ENCODE measurements around the gene CDK5RAP3. TPM values are rescaled to one million over a fixed set of nuclear protein-coding genes. Genes with fewer than 3 reads are reported as not detected.

The CDK5RAP3 gene
- total RNA-seq, 3 donors from 2014 or later, result 145 to 159 (median 156) TPM

DNA sequence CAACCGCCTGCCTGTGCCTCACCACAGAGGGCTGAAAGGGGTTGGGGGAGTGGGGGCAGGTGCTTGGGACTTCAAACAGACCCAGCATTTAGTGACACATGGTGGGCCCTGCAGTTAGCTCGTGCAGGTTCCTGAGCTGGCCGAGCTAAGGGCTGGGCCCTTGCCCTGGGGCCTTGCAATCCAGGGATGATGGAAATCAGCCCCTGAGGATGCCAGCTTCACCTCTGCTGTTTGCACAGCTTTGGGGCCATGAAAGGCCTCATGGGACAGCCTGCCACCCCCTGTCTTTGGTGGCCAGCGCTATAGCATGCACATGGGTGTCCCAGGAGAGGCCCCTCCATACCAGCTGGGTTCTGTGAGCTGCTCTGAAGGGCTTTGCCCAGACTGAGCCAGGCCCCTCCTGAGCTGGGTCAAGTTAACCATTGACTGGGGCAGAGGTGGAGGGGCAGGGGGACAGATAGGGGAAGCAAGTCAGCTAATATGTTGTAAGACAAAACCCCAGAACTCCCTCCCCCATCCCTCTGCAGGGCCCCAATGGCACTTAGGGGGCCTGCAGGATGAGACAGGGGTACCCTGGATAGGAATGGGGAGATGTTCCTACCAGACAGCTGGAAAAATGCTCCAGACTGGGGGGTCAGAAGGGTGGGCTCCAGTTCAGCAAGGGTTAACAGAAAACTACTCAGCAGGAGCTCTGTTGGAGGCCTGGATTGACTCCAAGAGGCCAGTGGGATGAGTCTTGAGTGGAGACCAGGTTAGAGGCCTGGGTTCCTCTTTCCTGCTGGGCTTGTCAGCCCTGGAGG, 13.9 kb upstream of the CDK5RAP3 start:
- ATAC-seq (no peak), DNase-seq (no peak)
- Mint-ChIP-seq H3K27me3 (ENCODE audit: low read depth) (no peaks in the 10 kb centered on the region), H3K4me3 (no peak overlapping the region), H3K9me3 (no peaks in the 10 kb centered on the region), H3K36me3 (ENCODE audit: insufficient read depth) (peaks cover 2% of the 10 kb centered on the region), H3K4me1 (ENCODE audit: low read depth) (no peaks in the 10 kb centered on the region)

DNA sequence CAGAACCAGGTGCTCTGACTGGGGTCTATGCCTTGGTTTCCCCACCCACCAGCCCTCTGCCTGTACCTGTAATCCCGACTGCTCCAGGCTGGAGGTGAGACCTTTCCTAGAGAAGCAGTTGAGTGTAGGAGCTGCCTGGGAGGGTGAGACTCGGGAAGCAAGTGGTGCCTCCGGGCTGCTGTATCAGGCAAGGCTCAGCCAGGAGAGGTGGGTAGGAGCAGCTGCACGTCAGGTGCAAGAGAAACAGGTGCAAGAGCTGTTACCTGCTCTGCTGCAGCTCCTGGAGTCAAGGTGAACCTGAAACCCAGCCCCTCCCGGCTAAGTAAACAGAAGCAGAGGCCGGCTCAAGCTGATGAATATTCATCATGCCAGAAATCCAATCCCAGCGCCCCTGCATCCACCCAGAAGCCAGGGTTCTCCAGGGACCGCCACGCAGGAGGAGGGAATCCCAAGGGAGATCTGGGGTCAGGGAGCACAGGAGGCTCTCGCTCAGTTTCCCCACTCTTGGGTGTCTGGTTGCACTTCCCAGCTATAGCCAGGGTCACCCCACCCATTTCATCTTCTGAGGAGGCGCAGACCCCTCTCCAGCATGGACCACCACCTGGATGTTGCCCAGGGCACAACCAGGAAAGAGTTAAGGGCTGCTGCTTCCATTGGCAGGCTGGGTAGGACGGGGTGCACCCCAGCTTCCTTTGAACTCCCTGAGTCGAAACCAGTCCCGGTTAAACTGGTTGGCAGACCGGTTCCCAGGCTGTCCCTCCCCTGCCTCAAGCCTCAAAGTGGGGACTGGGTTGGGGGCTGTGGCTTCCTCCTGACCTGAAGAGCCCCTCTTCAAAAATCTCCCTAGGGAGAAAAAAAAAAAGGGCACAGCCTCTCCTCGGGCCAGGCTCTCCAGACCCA, 13.1 kb upstream of the CDK5RAP3 start, which contains the start of gene PRR15L:
TSS of gene PRR15L (minus strand) at position 293 of the 900 bp plus-strand sequence. CDS start 4,649 bp downstream, outside the sequence.
- Mint-ChIP-seq H3K4me1 (ENCODE audit: low read depth) (no peaks in the 10 kb centered on the region), H3K9me3 (no peaks in the 10 kb centered on the region)

DNA sequence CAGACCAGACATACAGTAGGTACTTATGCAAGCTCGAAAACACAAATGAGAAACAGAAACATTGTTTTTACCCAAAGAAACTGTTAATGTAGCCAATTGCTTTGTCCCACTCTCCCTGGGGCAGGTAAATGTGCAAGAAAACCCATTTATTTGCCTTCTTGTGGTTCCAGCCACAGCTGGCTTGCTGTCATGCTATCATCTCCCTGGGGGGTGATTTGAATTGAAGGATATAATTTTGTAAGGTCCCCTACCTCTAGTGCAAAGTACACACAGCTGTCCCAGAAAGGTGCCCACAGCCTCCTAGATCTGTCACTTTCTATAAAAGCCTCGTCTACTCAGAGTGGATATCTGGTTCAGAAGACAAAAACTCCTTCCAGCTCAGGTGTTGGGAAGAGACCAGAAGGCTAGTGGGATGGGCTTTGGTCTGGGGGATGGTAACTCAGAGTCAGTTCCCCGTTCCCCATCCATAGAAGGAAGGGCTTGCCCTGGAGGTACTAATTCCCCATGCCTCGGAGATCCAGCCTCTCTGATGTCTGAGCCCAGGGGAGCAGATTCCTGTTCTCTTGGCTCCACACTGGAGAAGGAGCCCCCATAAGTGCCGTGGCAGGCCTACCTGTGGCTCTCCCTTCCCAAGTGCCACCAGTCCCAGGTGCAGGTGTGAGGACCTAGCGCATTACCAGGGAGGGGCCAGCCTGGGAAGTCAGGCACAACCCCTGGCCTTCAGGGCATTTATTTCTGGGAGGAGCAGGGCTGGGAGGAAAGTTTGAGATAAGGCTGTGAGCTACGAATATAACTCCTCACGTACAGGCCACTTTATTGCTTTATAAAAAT, 10.9 kb upstream of the CDK5RAP3 start:
- no peaks in the 10 kb centered on the region for H3K9me3 Mint-ChIP-seq
- no peaks in the 10 kb centered on the region for H3K4me1 Mint-ChIP-seq (ENCODE audit: low read depth)
- no peak for ATAC-seq
- no peaks in the 10 kb centered on the region for H3K27me3 Mint-ChIP-seq (ENCODE audit: low read depth)
- no peak overlapping the region for H3K4me3 Mint-ChIP-seq
- no peaks in the 10 kb centered on the region for H3K36me3 Mint-ChIP-seq (ENCODE audit: insufficient read depth)
- no peak for DNase-seq

More for the DNA sequence above, 13.1 kb upstream of the CDK5RAP3 start, which contains the start of gene PRR15L:
- H3K36me3 Mint-ChIP-seq (ENCODE audit: insufficient read depth), result peaks cover 2% of the 10 kb centered on the region
- no peak for DNase-seq
- H3K27me3 Mint-ChIP-seq (ENCODE audit: low read depth), result no peaks in the 10 kb centered on the region
- no peak for ATAC-seq
- H3K4me3 Mint-ChIP-seq, result no peak within 1 kb of the TSS

DNA sequence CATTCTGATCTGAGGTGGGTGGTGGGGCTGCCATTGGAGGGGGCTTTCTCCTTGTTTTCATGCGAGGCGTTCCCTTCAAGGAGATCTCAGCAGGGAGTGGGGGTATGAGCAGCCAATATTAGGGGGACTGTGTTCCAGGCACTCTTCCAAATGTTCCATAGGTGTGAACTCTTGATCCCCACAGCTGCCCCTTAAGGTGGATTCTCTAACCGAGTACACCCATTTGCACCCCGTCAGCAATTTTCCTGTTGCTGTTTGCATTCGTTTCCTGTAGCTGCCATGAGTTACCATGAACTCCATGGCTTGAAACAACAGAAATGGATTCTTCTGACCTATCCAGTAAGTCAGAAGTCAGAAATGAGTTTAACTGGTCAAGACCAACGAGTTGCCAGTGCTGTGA, 9.5 kb upstream of the CDK5RAP3 start:
- ATAC-seq (no peak), DNase-seq (no peak)
- Mint-ChIP-seq H3K27me3 (ENCODE audit: low read depth) (no peaks in the 10 kb centered on the region), H3K9me3 (no peaks in the 10 kb centered on the region), H3K4me3 (no peak overlapping the region), H3K4me1 (ENCODE audit: low read depth) (no peaks in the 10 kb centered on the region), H3K36me3 (ENCODE audit: insufficient read depth) (no peaks in the 10 kb centered on the region)

DNA sequence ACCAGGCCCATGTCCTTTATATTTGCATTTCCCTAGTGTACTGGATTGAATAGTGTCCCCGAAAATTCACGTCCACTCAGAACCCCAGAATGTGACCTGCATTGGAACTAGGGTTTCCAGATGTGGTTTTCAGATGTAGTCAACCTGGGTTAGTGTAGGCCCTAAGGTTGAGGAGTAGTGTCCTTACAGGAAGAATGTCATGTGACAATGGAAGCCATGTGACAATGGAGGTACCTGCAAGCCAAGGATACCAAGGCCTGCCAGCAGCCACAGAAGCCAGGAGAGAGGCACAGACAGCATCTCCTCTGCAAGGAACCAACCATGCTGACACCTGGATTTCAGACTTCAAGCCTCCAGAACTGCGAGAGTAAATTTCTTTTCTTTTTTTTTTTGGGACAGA, 8.0 kb upstream of the CDK5RAP3 start:
- no peak for DNase-seq
- Mint-ChIP-seq H3K27me3 (ENCODE audit: low read depth) (no peaks in the 10 kb centered on the region), H3K36me3 (ENCODE audit: insufficient read depth) (no peaks in the 10 kb centered on the region), H3K4me3 (no peak overlapping the region), H3K9me3 (no peaks in the 10 kb centered on the region), H3K4me1 (ENCODE audit: low read depth) (no peaks in the 10 kb centered on the region)
- ATAC-seq, result no peak

DNA sequence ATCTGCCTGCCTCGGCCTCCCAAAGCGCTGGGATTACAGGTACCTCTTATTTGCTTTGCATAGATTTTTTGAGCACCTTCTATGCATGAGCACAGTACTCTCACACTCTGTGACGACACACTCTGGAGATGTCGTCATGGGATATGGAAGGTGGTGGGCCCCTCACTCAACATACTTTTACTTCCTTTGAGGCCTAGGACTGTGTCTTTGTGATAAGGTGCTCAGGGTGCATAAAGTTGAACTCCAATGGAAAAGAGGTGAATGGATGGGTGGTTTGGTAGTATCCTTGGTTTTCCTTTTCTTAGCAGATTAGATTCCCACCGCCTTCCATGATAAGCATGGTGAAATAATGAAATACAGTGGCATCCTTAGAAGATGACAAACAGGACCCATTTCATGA, 6.1 kb upstream of the CDK5RAP3 start:
- no peaks in the 10 kb centered on the region for H3K9me3 Mint-ChIP-seq
- ATAC-seq (no peak), DNase-seq (no peak)
- no peaks in the 10 kb centered on the region for H3K27me3 Mint-ChIP-seq (ENCODE audit: low read depth)
- H3K4me3 Mint-ChIP-seq, result no peak overlapping the region
- H3K4me1 Mint-ChIP-seq (ENCODE audit: low read depth), result peaks cover 4% of the 10 kb centered on the region
- no peaks in the 10 kb centered on the region for H3K36me3 Mint-ChIP-seq (ENCODE audit: insufficient read depth)

DNA sequence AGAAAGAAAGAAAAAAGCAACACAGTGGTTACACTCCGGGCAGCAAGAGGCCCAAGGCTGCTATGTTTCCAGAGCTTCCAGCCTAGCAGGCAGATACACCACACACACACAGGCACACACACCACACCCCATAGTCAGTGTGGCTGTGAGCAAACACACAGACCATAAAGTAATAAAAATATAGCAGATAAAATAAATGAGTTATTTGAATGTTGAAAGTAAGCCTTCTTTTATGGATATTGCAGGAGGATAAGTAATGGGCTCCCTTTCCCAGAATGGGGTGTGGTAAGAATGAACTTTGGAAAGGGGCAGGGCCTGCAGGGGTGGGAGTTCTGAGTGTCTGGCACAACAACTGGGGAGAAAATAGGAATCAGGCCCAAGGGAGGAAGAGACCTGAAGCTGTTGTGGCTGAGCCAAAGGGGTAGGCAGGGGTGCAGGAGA, 4.8 kb upstream of the CDK5RAP3 start:
- no peaks in the 10 kb centered on the region for H3K9me3 Mint-ChIP-seq
- H3K4me1 Mint-ChIP-seq (ENCODE audit: low read depth), result peaks cover 13% of the 10 kb centered on the region
- DNase-seq (no peak), ATAC-seq (no peak)
- no peaks in the 10 kb centered on the region for H3K27me3 Mint-ChIP-seq (ENCODE audit: low read depth)
- no peak overlapping the region for H3K4me3 Mint-ChIP-seq
- H3K36me3 Mint-ChIP-seq (ENCODE audit: insufficient read depth), result no peaks in the 10 kb centered on the region

DNA sequence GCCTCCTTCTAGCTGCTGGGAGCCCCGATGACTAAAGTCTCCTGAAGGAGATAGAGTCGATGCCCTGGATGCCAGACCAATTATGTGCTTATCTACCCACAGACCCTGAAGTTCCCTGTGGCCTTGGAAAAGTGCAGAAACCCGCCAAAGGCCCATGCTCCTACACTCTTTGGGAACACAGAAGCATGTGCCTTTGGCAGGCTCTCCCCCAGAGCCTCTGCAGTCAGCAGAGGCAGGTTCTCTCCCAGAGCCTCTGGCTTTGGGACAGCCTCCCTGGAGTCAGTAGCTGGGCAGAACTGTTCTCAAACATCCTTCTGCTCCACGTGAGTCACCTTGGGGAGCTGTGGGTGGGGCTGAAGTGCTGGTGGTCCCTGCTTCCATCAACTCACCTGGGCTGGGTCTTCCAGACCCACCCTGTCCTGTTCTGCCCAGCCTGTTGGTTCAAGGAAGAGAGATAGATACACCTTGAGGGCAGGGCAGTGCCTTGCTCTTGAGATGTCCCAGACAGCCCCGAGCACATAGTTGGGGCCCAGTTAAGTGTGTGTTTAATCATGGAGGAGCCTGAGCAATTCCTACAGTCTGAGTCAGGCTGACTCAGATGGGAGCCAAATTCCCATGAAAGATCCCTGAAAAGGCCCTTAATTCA, 3.2 kb upstream of the CDK5RAP3 start:
- no peaks in the 10 kb centered on the region for H3K27me3 Mint-ChIP-seq (ENCODE audit: low read depth)
- H3K4me3 Mint-ChIP-seq, result no peak overlapping the region

DNA sequence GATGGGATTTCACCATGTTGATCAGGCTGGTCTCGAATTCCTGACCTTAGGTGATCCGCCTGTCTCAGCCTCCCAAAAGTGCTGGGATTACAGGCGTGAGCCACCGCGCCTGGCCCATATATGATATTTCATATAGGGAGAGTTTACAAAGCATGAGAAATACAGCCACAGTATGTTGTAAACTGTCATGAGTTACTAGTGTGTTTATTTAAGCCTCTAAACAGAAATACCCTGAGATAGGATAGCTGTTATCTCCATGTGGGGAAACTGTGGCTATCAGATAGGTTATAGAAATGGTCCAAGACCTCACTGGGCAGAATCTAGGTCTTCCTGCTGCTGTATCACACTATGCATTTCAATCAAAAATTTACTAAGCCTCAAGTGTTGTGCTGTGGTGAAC, 2.1 kb upstream of the CDK5RAP3 start:
- ATAC-seq (no peak), DNase-seq (no peak)
- Mint-ChIP-seq H3K27me3 (ENCODE audit: low read depth) (no peaks in the 10 kb centered on the region), H3K36me3 (ENCODE audit: insufficient read depth) (no peaks in the 10 kb centered on the region), H3K9me3 (no peaks in the 10 kb centered on the region), H3K4me1 (ENCODE audit: low read depth) (peaks cover 25% of the 10 kb centered on the region), H3K4me3 (no peak overlapping the region)

More for the DNA sequence above, 3.2 kb upstream of the CDK5RAP3 start:
- Mint-ChIP-seq H3K36me3 (ENCODE audit: insufficient read depth) (no peaks in the 10 kb centered on the region), H3K9me3 (no peaks in the 10 kb centered on the region), H3K4me1 (ENCODE audit: low read depth) (peaks cover 21% of the 10 kb centered on the region)
- no peak for ATAC-seq
- DNase-seq, result no peak

DNA sequence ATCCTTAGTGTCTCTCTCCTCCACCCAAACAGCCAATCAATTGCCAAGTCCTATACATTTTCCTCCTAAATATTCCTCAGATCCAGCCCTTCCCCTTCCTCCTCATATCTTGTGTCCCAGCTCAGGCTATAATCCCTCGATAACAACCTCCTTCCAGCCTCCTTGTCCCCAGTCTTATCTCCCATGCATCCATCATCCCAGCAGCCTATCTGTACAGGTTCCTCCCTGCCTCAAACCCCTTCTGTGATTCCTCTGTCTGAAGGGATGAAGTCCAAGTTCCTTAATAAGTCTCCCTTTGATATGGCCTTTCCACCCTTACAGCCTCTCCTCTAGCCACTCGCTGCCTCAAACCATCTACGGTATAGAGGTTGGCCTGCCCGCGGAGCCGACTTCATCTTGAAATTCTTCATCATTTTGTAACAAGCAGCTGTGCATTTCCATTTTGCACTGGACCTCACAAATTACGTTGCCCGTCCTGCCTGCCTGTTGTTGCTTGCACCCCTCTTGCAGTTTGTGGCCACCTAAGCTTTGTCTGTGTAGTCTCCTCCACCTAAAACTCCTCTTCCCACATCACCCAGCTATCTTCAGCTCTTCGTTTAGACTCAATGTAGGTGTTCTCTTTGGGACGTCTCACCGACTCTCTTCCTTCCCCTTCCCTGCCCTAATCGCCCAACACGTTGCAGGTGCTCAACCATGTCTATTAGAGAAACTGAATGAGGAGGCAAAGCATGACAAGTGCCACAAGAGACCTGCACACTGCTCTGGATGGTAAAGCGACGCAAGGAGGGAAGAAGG, 786 bp upstream of the CDK5RAP3 start:
- H3K27me3 Mint-ChIP-seq (ENCODE audit: low read depth), result no peaks in the 10 kb centered on the region
- no peak for DNase-seq
- H3K36me3 Mint-ChIP-seq (ENCODE audit: insufficient read depth), result peaks cover 5% of the 10 kb centered on the region
- no peak for ATAC-seq
- H3K9me3 Mint-ChIP-seq, result no peaks in the 10 kb centered on the region
- peaks cover 25% of the 10 kb centered on the region for H3K4me1 Mint-ChIP-seq (ENCODE audit: low read depth)
- peak overlapping the region; percentile 96 for H3K4me3 Mint-ChIP-seq

DNA sequence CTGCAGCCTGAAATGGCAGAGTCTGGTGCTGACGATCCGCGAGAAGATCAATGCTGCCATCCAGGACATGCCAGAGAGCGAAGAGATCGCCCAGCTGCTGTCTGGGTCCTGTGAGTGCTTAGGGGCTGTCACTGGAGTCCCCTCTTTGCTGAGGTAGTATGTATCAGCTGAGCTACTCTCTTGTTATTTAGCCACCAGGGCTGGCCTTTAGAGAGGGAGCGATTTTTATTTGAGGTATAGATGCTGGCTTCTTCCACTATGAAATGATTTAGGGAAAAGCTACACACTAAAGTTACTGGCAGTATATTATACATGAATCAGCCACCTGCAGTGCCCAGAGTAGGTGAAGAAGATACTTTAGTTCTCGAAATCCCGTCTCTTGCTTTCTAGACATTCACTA, 2.6 kb downstream of the CDK5RAP3 start:
- H3K27me3 Mint-ChIP-seq (ENCODE audit: low read depth), result no peaks in the 10 kb centered on the region
- DNase-seq, result no peak
- no peak overlapping the region for H3K4me3 Mint-ChIP-seq
- H3K4me1 Mint-ChIP-seq (ENCODE audit: low read depth), result peaks cover 25% of the 10 kb centered on the region
- H3K36me3 Mint-ChIP-seq (ENCODE audit: insufficient read depth), result peaks cover 16% of the 10 kb centered on the region
- H3K9me3 Mint-ChIP-seq, result no peaks in the 10 kb centered on the region
- no peak for ATAC-seq

DNA sequence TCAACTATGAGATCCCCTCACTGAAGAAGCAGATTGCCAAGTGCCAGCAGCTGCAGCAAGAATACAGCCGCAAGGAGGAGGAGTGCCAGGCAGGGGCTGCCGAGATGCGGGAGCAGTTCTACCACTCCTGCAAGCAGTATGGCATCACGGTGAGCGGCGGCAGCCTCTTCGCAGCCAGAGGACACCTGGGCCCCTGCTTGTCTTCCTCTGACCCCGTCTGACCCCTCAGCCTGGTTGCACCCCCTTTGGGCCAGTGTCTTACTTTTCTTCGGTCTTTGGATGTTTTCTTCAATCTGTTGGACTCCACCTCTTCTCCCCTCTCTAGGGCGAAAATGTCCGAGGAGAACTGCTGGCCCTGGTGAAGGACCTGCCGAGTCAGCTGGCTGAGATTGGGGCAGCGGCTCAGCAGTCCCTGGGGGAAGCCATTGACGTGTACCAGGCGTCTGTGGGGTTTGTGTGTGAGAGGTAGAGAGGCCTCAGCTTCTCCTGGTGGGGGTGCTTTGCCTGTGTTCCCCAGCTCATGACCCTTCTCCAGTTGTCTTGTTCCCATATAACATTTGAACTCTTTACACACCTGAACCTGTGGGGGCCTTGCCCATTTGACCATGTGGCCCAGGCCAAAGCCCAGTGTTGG, 4.4 kb downstream of the CDK5RAP3 start:
- H3K9me3 Mint-ChIP-seq, result no peaks in the 10 kb centered on the region
- H3K27me3 Mint-ChIP-seq (ENCODE audit: low read depth), result no peaks in the 10 kb centered on the region
- H3K4me3 Mint-ChIP-seq, result no peak overlapping the region
- ATAC-seq (no peak), DNase-seq (no peak)
- peaks cover 25% of the 10 kb centered on the region for H3K36me3 Mint-ChIP-seq (ENCODE audit: insufficient read depth)
- H3K4me1 Mint-ChIP-seq (ENCODE audit: low read depth), result peaks cover 17% of the 10 kb centered on the region

DNA sequence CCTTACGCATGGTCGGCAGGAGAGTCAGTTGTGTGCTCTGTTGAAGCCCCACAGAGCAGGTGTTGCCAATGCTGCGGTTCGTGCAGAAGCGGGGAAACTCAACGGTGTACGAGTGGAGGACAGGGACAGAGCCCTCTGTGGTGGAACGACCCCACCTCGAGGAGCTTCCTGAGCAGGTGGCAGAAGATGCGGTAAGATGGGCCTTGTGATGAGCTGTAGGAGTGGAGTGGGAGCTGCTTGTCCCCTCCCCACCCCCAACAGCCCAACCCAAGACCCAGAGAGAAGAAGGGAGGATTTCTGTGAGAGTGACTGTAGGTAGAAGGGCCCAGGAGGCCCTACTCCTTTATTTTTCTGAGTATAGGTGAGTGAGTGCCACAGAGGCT, 4.9 kb downstream of the CDK5RAP3 start:
- DNase-seq (no peak), ATAC-seq (no peak)
- Mint-ChIP-seq H3K4me3 (no peak overlapping the region), H3K36me3 (ENCODE audit: insufficient read depth) (peaks cover 30% of the 10 kb centered on the region), H3K9me3 (no peaks in the 10 kb centered on the region), H3K27me3 (ENCODE audit: low read depth) (no peaks in the 10 kb centered on the region), H3K4me1 (ENCODE audit: low read depth) (peaks cover 13% of the 10 kb centered on the region)

All from activated T-cell treated with anti-CD3 and anti-CD28 coated beads, Interleukin-2, amount 50 U/mL, for 4 hours (primary cell).